ENCODE data around the gene IFNAR1. TPM values are rescaled to one million over a fixed set of nuclear protein-coding genes. Genes with fewer than 3 reads are reported as not detected.

IFNAR1 gene
- total and polyA plus RNA-seq, 2 donors (not counting 3 experiments of a cell fraction or from before 2014, with no cell fraction given), result 16.2 to 47.8 TPM

GRCh38 chr21:33289199-33289819, 35.5 kb upstream of the IFNAR1 start:
- Histone ChIP-seq H3K4me3 (replicated peaks in 1 of 3; ENCODE audit: insufficient read depth in 1 of 3, low read depth in 1 of 3, low read length in 3 of 3) (no peak overlapping the region), H3K36me3 (ENCODE audit: control insufficient read depth in 2 of 2, extremely low read depth in 1 of 2, insufficient read depth in 2 of 2, low read length in 2 of 2) (peaks cover 0 to 6% of the 10 kb centered on the region in 2 experiments), H3K27me3 (ENCODE audit: control insufficient read depth in 2 of 2, insufficient read depth in 2 of 2, low read length in 2 of 2) (no peaks in the 10 kb centered on the region), H3K4me1 (ENCODE audit: control insufficient read depth, extremely low read depth, insufficient read depth, low read length) (peaks cover 28% of the 10 kb centered on the region), H3K9me1 (replicated peaks; ENCODE audit: control insufficient read depth, extremely low read depth, insufficient read depth, low read length) (no peaks in the 10 kb centered on the region), H3K27ac (ENCODE audit: insufficient read depth, low read depth, low read length) (no peak overlapping the region), H3K79me2 (ENCODE audit: control insufficient read depth, insufficient read depth, low read length) (no peaks in the 10 kb centered on the region), H3K4me2 (ENCODE audit: insufficient read depth, low read length) (no peak overlapping the region), H4K20me1 (replicated peaks; ENCODE audit: control insufficient read depth, extremely low read depth, insufficient read depth, low read length) (no peaks in the 10 kb centered on the region), H2AFZ (ENCODE audit: low read depth, low read length) (no peak overlapping the region), H3K9ac (replicated peaks; ENCODE audit: extremely low read depth, insufficient read depth, low read length) (no peak overlapping the region), H3K9me3 (replicated peaks; ENCODE audit: control insufficient read depth, insufficient read depth, low read length) (no peaks in the 10 kb centered on the region)
- dilution Hi-C loops (cut with MboI; ENCODE audit: extremely low pct_ligation_motif_present, low sequenced_read_pairs), result no loop called here
- intact Hi-C loops (cut with micrococcal nuclease), result no loop called here
- TF ChIP-seq EZH2 (IDR thresholded peaks at IDR 0.05; ENCODE audit: borderline replicate concordance, low read depth, low read length, severe bottlenecking) (no peak), GATA2 (IDR thresholded peaks at IDR 0.05; ENCODE audit: insufficient read depth, insufficient read length, low read depth, low read length) (no peak), CTCF (IDR thresholded peaks at IDR 0.05; ENCODE audit: extremely low read depth in 1 of 2, insufficient read depth in 1 of 2, low read depth in 1 of 2, low read length in 2 of 2) (no peak), MYC (IDR thresholded peaks at IDR 0.05; ENCODE audit: low read depth, low read length) (no peak), JUN (IDR thresholded peaks at IDR 0.05; ENCODE audit: borderline replicate concordance, insufficient read depth, insufficient read length, low read depth) (no peak), POLR2AphosphoS5 (IDR thresholded peaks at IDR 0.05; ENCODE audit: insufficient read depth, low read depth, low read length) (no peak), POLR2A (IDR thresholded peaks at IDR 0.05; ENCODE audit: low read depth, low read length) (no peak), FOS (IDR thresholded peaks at IDR 0.05; ENCODE audit: borderline replicate concordance, insufficient read depth, low read length) (no peak)
- TF ChIP-seq, protein P1, sequence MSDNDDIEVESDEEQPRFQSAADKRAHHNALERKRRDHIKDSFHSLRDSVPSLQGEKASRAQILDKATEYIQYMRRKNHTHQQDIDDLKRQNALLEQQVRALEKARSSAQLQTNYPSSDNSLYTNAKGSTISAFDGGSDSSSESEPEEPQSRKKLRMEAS (IDR thresholded peaks at IDR 0.05; ENCODE audit: insufficient read depth, insufficient read length), result no peak
- DNase-seq (ENCODE audit: low read depth, low spot score) (no peak), FAIRE-seq (no peak)
- BruUV-seq (replicated peaks), result no TSS peak
- POLR2A ChIA-PET, result no interaction called here
- CTCF ChIA-PET, result no interaction called here
